GM12878 (cell line): Measurements from ENCODE around the gene COL1A1. TPM values are rescaled to one million over a fixed set of nuclear protein-coding genes. Genes with fewer than 3 reads are reported as not detected.

Experiments used
- ATAC-seq: fragments of 200-7000 bp; cut with Tn5 transposase; 3 replicates; pipeline ENCODE4 v1.9.1; 2020; ENCODE audit warnings: mild to moderate bottlenecking, moderate library complexity
- BruUV-seq: library from RNA; stranded (reverse); fragments of 400-500 nt; replicated peaks from 2 replicates; lab custom pipeline; 2021; lab: Mats Ljungman, UMichigan
- CTCF ChIA-PET: fragments of 300-600 bp; sonication (Branson Sonifier 250); formaldehyde crosslinking; extraction: SDS; loops from one replicate; lab custom pipeline; 2021; ENCODE audit warnings: inconsistent platforms; lab: Yijun Ruan, JAX
- POLR2A ChIA-PET: fragments of 350-600 bp; formaldehyde crosslinking; extraction: SDS; loops from one replicate; lab custom pipeline; 2021; ENCODE audit warnings: inconsistent platforms; lab: Charles Lee
- RAD21 ChIA-PET: fragments of 300-600 bp; sonication (Branson Sonifier 250); formaldehyde crosslinking; loops from one replicate; lab custom pipeline; 2023; ENCODE audit warnings: antibody characterized with exemption; ENCODE audit not compliant: unreplicated experiment; lab: Charles Lee
- SMC1A ChIA-PET: fragments of 300-600 bp; sonication (Branson Sonifier 250); formaldehyde crosslinking; loops from one replicate; lab custom pipeline; 2023; ENCODE audit not compliant: unreplicated experiment, uncharacterized antibody; lab: Charles Lee
- DNase-seq: peaks from one replicate; pipeline ENCODE4 v3.0.0-alpha.2; 2011; ENCODE audit warnings: low read depth, low spot score
- FAIRE-seq: peaks from 3 replicates; lab custom pipeline; 2011; peaks lifted over from hg19 to GRCh38; lab: Jason Lieb, UNC
- H2AFZ ChIP-seq: 2 replicates; pipeline ENCODE4 v1.6.0; 2011; ENCODE audit warnings: low read depth, low read length, control low read depth; ENCODE audit not compliant: control insufficient read depth
- H3K27ac ChIP-seq: 2 replicates; pipeline ENCODE4 v1.5.1; 2011; ENCODE audit warnings: control low read depth; ENCODE audit not compliant: control insufficient read depth, insufficient read depth
- H3K27me3 ChIP-seq, 2 experiments: replicated peaks in 1 of 2; 2 replicates each; pipeline versions ENCODE4 v1.6.0 to v1.6.1; 2011; ENCODE audit warnings: low read length in 1 of 2; ENCODE audit not compliant: control insufficient read depth in 2 of 2, insufficient read depth in 2 of 2
- H3K36me3 ChIP-seq, 2 experiments: 2 replicates each; pipeline ENCODE4 v1.5.1; 2011; ENCODE audit warnings: low read length in 1 of 2; ENCODE audit not compliant: control insufficient read depth in 2 of 2, insufficient read depth in 2 of 2
- H3K4me1 ChIP-seq: 2 replicates; pipeline ENCODE4 v1.6.1; 2011; ENCODE audit warnings: mild to moderate bottlenecking, low read length, moderate library complexity, mixed read lengths; ENCODE audit not compliant: control insufficient read depth, insufficient read depth
- H3K4me2 ChIP-seq: 2 replicates; pipeline ENCODE4 v1.6.0; 2011; ENCODE audit warnings: control low read depth; ENCODE audit not compliant: control insufficient read depth, insufficient read depth
- H3K4me3 ChIP-seq: fragments of 200-600 bp; sonication (generic); 2 replicates; pipeline ENCODE4 v1.5.1; 2016
- H3K79me2 ChIP-seq: 2 replicates; pipeline ENCODE4 v1.6.0; 2011; ENCODE audit warnings: low read length; ENCODE audit not compliant: control insufficient read depth, insufficient read depth
- H3K9ac ChIP-seq: 2 replicates; pipeline ENCODE4 v1.8.0; 2011; ENCODE audit warnings: low read length, control low read depth, mixed read lengths; ENCODE audit not compliant: control insufficient read depth, insufficient read depth
- H3K9me3 ChIP-seq: replicated peaks from 3 replicates; pipeline ENCODE4 v1.5.1; 2011; ENCODE audit warnings: mild to moderate bottlenecking, low read length; ENCODE audit not compliant: control insufficient read depth, insufficient read depth
- H4K20me1 ChIP-seq: 2 replicates; pipeline ENCODE4 v1.6.0; 2011; ENCODE audit not compliant: control insufficient read depth, insufficient read depth
- CREB1 ChIP-seq: IDR thresholded peaks from 2 replicates; pipeline ENCODE4 v1.6.1; 2012; ENCODE audit warnings: low read depth, mild to moderate bottlenecking, inconsistent platforms
- GABPA ChIP-seq: IDR thresholded peaks from 2 replicates; pipeline ENCODE4 v1.6.1; 2014; ENCODE audit warnings: antibody characterized with exemption, low read depth, mild to moderate bottlenecking, inconsistent platforms
- MEF2A ChIP-seq: IDR thresholded peaks from 2 replicates; pipeline ENCODE4 v1.6.1; 2011; ENCODE audit warnings: low read depth, mild to moderate bottlenecking, low read length, moderate library complexity; ENCODE audit not compliant: insufficient read depth
- MTA3 ChIP-seq: IDR thresholded peaks from 2 replicates; pipeline ENCODE4 v1.6.1; 2012; ENCODE audit warnings: low read length, inconsistent platforms, borderline replicate concordance
- NBN ChIP-seq: fragments of 450-650 bp; IDR thresholded peaks from 2 replicates; pipeline ENCODE4 v1.6.1; 2016
- POLR2A ChIP-seq: IDR thresholded peaks from 2 replicates; pipeline ENCODE4 v1.6.1; 2011; ENCODE audit warnings: low read depth, mild to moderate bottlenecking, low read length
- RAD51 ChIP-seq: fragments of 450-650 bp; IDR thresholded peaks from 2 replicates; pipeline ENCODE4 v1.6.1; 2016; ENCODE audit warnings: moderate library complexity, mild to moderate bottlenecking, inconsistent platforms
- SMC3 ChIP-seq: IDR thresholded peaks from 2 replicates; pipeline ENCODE4 v1.6.1; 2011; ENCODE audit warnings: low read length, improper control_type of control experiment, borderline replicate concordance
- ZBTB11 ChIP-seq: fragments of 450-650 bp; formaldehyde crosslinking; IDR thresholded peaks from 2 replicates; pipeline ENCODE4 v1.5.0; 2022; ENCODE audit warnings: mild to moderate bottlenecking, missing genetic modification characterization
- WGBS: methylation state at CpG from one replicate; pipeline ENCODE4 v1.1.6; 2016; ENCODE audit warnings: low lambda C conversion rate; ENCODE audit not compliant: insufficient replicate concordance, insufficient coverage; ENCODE audit errors: missing lambda C conversion rate; 5-methylcytosine and 5-hydroxymethylcytosine counted together
- in situ Hi-C: fragments of 300-500 bp; cut with MboI; formaldehyde crosslinking; loops from 9 replicates; pipeline ENCODE4 v1.14.3; 2018; ENCODE audit warnings: mixed read lengths
- intact Hi-C: fragments of 100-400 bp; cut with micrococcal nuclease; formaldehyde crosslinking; loops from one replicate; pipeline ENCODE4 v1.14.2; 2022; ENCODE audit not compliant: unreplicated experiment
- polyA plus RNA-seq, 11 experiments: library from polyadenylated mRNA; depleted of rRNA in 4 of 11; unstranded in 6 of 11; stranded (reverse) in 5 of 11; fragments of >200 nt; fragmentation: Nextera tagmentation in 4 of 11; fragmentation: Illumina TruSeq in 1 of 11; extraction: Ambion mirVana in 4 of 11; extraction: Trizol in 1 of 11; gene quantifications; 1 replicate in 1 of 11; 2 replicates in 10 of 11; pipeline versions ENCODE4 v1.2.1 to v1.2.3, GENCODE V29; 2011 to 2016; ENCODE audit warnings: inconsistent platforms in 2 of 11, missing spikeins in 2 of 11, low read depth in 1 of 11
- total RNA-seq, 4 experiments: library from RNA; depleted of rRNA in 3 of 4; stranded (reverse); fragments of >200 nt in 3 of 4; fragmentation: Illumina TruSeq in 1 of 4; extraction: Trizol in 1 of 4; gene quantifications; 2 replicates each; pipeline versions ENCODE4 v1.2.1 to v1.2.3, GENCODE V29; 2013 to 2021
- TF ChIP-seq, protein P1 (sequence below): IDR thresholded peaks from 2 replicates; pipeline ENCODE4 v1.6.1; 2011; ENCODE audit warnings: borderline replicate concordance, low read depth, mild to moderate bottlenecking, moderate library complexity, mixed read lengths, low read length; ENCODE audit not compliant: insufficient read depth; ENCODE audit errors: extremely low read length

Gene COL1A1
- total and polyA plus RNA-seq, 10 of the 15 experiments (the other 5 are each of a cell fraction or from before 2014, with no cell fraction given): 0.18 to 7.7 (median 2.3) TPM

DNA sequence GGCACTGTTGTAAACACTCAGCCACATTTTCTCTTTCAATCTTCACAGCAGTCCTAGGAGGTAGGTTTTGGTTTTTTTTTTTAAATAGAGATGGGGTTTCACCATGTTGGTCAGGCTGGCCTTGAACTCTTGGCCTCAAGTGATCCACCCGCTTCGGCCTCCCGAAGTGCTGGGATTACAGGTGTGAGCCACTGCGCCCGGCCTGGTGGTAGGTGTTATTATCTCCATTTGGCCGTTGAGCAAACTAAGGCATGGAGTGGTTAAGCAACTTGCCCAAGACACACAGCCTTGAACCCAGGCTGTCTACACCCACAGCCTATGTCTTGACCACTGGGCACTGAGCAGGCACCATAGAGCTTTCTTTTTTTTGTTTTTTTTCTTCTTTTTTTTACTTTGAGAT lies 27.0 kb downstream of the COL1A1 start:
- Histone ChIP-seq H3K4me2 (no peak overlapping the region), H3K27ac (no peak overlapping the region), H3K36me3 (no peaks in the 10 kb centered on the region), H4K20me1 (no peaks in the 10 kb centered on the region), H3K4me3 (no peak overlapping the region), H3K4me1 (peaks cover 18% of the 10 kb centered on the region), H3K27me3 (no peaks in the 10 kb centered on the region), H3K9me3 (no peaks in the 10 kb centered on the region), H2AFZ (no peak overlapping the region), H3K9ac (no peak overlapping the region), H3K79me2 (no peaks in the 10 kb centered on the region)
- SMC1A ChIA-PET: interaction anchor here (0.9 to 2.1 kb wide), 2 partner anchors 13 to 41 kb away, joined by 3 to 5 read pairs; no protein-coding TSS in a partner anchor
- RAD21 ChIA-PET: interaction anchor here (1.0 to 1.9 kb wide), 2 partner anchors 22 to 26 kb away, joined by 4 to 8 read pairs; no protein-coding TSS in a partner anchor
- POLR2A ChIA-PET: interaction anchor here (1.5 kb wide), 1 partner anchor 18 kb away, joined by 4 read pairs; no protein-coding TSS in a partner anchor
- CTCF ChIA-PET: interaction anchor here (1.3 to 17.0 kb wide), 4 partner anchors 13 to 100 kb away, joined by 3 to 514 read pairs (median 12); partner anchors contain the start of gene TMEM92
- in situ Hi-C loops (no loop called here), intact Hi-C loops (no loop called here)
- TF ChIP-seq ZBTB11 (CRISPR knock-in tag) (no peak), RAD51 (no peak), MTA3 (no peak), GABPA (no peak), MEF2A (no peak), NBN (no peak), CREB1 (no peak), POLR2A (no peak), SMC3 (no peak)
- TF ChIP-seq, protein P1, sequence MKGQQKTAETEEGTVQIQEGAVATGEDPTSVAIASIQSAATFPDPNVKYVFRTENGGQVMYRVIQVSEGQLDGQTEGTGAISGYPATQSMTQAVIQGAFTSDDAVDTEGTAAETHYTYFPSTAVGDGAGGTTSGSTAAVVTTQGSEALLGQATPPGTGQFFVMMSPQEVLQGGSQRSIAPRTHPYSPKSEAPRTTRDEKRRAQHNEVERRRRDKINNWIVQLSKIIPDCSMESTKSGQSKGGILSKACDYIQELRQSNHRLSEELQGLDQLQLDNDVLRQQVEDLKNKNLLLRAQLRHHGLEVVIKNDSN: no peak
- BruUV-seq: no TSS peak
- no peak for DNase-seq
- FAIRE-seq: peak; percentile 38
- 64% methylated on average over 6 of the region's 6 CpGs for WGBS
- ATAC-seq: no peak
